CD4-positive, alpha-beta T cell treated with Interleukin-4 for 4 hours (primary cell): ENCODE results near the gene HELZ.
"Not testable (repeated sequence)": the region's sequence is repeated elsewhere in the genome, so short reads cannot be mapped to it uniquely, and the experiment has no call there.

ENCODE experiments used
- DNase-seq: peaks from one replicate; pipeline ENCODE4 v3.0.0-alpha.2; 2020

HELZ gene

DNA sequence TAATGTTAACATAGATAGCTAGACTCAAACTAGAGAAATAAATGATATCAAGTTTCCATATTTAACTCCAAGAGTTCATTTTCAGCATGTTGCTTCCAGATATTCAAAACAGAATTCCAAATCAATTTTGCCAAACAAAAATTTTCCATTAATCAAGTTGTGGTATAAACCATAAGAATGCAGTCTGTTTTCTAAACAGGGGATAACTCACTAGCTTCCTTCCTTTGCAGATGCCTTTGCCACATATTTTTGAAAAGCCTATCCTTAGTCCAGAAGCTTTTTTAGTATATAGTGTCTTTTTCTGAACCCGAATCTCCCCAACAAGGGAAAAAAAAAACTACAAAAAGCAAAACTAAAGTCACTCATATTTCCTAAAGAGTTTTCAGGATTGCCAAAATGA lies 61.5 kb downstream of the HELZ start:
- no peak for DNase-seq

DNA sequence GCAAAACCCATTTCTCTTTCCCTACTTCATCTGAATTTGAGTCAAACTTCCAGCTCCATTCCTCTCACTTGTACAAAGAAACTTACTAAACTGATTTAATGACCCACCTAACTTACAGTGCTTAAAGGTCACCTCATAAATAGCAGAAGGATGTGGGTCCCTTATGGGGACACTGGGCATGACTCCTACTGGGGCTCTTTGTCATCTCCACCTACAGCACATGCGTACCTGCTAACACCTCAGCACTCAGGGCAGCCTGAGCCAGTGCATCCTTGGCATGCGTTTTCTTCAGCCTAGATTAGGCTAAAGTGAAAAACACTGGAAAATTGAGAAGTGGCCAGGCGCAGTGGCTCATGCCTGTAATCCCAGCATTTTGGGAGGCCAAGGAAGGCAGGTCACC lies 63.2 kb downstream of the HELZ start:
- no peak for DNase-seq

DNA sequence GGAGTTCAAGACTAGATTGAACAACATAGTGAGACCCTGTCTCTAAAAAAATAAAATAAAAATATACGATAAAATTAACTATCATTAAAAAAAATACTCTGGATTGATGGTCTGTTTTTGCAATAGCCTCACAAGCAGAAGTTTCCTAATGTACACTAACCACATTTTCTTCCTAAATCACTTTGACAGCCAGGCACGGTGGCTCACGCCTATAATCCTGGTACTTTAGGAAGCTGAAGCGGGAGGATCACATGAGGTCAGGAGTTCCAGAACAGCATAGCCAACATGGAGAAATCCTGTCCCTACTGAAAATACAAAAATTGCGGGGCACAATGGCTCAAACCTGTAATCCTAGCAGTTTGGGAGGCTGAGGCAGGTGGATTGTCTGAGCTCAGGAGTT lies 64.7 kb downstream of the HELZ start:
- DNase-seq, result no peak

DNA sequence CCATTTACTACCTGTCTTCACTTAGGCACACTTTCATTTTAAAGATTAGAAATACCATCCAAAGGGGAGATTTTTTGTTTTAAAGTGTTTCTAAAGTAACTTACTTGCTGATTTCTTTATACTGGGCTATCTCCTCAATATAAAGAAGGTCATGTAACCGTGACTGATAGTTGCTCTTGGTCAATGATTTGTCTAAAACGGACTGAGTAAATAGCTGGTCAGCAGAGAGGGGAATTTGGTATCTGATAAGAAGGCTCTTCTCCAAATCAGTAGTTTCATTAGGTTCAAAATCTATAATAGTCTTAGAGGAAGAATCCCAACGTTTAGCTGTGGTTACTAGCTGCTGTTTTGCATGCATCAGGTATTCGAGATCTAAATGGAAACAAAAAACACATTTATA lies 66.4 kb downstream of the HELZ start:
- no peak for DNase-seq

DNA sequence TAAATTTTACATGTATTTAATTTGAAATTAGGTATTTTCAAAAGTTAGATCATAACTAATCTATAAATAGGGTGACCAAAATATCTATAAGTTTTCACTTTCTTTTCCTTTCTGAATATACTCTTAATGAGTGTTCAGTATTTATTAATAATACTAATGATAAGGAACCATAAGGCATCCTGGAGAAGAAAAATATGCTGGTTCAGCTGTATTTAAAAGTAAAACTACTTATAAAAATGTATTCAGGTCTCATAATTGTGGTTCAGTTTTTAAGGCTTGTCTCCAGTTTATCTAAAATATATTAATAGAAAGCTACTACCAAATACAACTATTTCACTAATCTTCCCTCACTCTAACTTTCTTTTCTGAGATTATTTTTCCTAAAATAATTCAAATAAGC lies 67.3 kb downstream of the HELZ start:
- no peak for DNase-seq

DNA sequence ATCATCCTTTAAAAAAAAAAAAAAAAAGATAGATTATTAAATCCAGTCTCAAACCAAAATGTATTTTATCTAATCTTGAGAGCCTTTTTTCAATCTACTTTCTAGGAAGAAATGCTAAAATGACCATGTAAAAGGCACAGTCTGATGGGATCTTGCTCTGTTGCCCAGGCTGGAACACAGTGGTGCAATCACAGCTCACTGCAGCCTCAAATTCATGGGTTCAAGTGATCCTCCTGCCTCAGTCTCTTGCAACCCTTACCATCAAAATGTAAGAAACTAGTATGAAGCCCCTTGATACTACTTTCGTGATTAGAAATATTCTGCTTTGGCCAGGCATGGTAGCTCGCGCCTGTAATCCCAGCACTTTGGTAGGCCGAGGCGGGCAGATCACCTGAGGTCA lies 70.8 kb downstream of the HELZ start:
- no peak for DNase-seq

DNA sequence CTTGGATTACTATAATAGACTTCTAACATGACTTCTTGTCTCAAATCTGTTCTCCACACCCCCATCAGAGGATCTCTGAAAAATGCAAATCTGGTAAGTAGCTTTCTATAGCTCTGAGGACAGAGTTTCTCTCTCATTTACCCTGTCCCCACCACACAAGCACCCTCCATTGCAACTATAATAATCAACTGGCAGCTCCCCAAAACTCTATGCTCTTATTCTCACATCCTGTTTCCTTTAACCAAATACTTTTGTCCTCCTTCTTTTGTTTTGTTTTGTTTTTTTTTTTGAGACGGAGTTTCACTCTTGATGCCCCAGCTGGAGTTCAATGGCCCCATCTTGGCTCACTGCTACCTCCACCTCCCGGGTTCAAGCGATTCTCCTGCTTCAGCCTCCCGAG lies 73.4 kb downstream of the HELZ start:
- no peak for DNase-seq

DNA sequence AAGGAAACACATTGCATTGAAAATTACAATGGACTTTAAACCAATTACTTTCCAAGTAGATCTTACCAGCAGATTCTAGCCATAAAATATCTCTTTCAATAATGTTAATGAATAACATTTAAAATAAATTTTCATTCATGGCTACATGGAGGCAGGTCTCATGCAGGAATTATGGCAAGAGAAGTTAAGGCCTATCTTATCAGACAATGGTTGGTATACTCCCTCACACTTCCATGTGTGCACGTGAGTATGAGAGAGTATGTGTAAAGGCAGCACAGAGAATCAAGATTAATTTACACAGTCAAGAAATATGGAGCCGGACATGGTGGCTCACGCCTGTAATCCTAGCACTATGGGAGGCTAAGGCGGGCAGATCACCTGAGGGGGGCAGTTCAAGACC lies 76.5 kb downstream of the HELZ start:
- no peak for DNase-seq

DNA sequence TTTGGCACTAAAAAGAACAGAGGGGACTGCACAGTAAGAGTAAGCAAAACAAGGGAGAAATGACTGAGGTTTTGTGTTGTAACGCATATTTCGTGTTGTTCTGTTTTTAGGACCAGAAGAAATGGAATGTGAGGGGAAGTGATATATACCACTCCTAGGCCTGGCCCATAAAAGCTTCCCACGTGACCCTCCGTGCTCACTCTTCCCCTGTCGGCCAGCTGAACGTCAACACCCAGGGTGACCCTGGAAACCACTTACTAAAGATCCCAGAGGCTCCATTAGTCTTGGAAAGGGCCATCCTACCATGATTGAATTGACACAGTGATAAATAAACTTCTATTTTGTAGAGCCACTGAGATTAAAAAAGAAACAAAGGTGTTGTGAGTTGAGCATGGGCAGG lies 79.8 kb downstream of the HELZ start:
- DNase-seq, result no peak

DNA sequence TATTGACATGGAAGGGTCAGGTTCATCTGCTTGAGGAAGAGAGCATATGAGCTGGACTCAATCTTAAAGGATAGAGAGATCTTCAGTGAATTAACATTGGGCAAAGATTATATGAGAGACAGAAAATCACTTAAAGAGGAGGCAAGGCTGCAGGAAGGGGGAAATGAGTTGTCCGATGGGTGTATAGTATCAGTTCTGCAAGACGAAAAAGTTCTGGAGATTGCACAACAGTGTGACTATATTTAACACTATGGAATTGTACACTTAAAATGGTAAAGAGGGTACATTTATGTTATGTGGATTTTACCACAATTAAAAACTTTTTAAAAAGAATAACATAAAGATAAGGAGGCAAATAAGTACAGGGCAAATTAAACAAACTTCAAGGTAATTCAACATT lies 80.7 kb downstream of the HELZ start:
- DNase-seq, result no peak

DNA sequence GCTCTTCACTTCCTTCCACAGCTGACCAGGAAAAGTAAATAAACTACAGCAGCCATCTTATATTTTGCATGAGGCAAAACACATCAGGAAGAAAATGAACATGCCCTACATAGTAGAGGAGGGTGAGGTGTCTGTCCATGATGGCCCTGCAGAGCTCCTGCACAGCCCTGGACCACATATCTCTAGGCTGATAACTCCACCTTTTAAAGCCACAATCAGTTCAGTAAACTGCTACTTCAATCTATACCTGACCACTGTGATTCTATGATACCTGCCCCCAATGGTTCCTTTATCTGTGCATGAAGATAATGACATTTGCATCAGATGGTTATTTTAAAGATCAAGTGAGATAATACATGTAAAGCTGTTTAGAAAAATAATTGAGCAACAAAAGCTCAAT lies 82.2 kb downstream of the HELZ start:
- DNase-seq, result no peak

DNA sequence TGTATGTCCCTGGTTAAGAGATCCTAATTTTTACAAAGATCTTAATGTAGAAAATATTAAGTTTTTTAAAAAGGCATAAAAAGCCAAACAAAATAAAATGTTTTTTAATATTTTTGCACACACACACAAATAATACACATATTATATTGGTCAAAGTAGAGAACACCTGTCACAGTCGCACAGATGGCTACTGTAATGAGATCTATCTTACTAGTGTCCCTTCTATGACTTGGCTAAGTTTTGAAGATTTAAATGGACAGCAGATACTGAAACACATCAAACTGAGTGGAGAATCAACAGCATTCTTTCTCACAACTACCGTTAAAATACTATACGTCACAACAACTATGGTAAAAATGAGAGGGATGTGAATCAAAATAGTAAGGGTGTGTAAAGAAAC lies 83.4 kb downstream of the HELZ start:
- no peak for DNase-seq

DNA sequence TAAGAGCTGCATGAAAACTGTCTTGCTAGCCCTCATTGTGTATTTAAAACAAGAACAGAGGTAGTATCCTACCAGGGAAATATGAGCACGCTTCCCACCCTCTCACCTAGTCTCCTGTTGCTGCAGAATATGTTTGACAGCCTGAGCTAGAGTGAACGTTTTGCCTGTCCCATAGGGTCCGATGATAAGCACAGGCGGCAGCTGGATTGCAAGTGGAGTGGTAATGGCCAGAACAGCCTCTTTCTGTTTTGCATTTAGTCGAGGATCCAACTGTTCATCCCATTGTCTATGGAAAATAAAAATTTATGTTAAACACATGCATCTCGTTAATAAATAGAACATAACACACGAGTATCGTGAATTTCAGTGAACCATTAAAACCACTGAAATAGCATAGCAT lies 84.2 kb downstream of the HELZ start:
- no peak for DNase-seq

DNA sequence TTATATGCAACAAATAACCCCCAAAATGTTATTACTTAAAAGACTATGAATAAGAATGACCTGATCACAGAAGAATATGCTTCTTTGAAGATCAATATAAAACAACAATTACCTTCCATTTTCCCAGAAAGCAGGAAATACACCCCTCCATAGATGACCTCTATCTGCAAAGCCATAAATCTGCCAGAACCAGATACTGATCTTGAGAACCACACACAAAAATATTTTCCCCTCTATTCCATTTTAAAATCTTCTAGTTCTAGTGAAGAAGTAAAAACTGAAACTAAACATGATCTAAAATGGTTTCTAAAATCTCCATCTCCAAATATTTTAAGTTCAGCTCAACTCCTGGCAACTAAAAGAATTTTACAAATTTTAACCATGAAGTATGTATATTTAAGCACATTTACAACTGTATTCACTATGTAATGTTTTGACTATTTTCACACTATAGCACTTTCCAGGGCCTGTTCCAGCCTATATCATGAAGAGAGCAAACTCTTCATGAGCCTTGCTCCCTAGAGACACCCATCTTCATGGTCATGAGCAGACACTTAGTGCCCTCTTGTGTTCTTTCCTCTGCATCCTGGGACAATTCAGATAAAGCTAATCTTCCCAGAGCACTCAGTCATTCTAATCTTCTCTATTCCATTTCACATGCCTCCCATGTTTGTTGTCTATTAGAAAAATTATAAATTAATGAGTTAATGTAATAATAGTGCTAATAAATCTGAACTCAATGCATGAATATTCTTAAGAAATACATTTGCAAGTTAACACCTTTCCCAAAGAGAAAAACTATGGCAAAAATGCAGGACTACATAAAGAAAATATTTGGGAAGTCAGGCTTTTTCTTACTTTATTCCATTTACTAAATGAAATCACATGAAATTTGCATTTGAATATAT lies 87.0 kb downstream of the HELZ start:
- no peak for DNase-seq

DNA sequence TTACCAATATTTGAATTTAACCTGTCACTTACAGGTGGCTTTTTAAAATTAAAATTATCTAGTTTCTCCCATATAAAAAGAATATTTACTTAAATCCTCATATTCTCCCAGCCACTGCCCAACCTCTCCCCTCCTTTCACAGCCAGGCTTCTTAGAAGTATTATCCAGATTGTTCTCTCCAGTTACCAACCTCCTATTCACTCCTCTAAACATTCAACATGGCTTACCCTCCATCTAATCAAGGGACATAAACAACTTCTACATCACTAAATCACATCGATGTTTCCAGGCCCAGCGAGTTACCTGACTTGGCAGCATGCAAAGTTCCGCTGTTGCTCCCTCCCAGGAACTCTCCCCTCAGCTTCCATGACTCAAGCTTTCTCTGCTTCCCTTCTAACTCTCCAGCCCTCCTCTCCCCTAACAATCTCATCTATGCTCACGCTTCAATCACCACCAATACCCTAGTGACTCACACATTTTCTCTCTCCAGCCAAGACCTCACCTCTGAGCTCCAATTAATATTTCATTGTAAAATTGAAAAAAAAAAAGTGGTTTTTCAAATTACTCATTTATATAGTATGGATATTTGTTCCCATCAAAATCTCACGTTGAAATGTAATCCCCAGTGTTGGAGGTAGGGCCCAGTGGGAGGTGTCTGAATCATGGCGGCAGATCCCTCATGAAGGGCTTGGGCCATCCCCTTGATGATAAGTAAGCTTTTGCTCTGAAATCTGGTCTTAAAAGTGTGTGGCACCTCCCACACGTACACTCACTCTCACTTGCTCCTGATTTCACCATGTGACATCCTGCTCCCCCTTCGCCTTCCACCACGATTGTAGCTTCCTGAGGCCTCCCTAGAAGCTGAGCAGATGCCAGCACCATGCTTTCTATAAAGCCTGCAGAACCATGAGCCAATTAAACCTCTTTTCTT lies 88.5 kb downstream of the HELZ start:
- no peak for DNase-seq

DNA sequence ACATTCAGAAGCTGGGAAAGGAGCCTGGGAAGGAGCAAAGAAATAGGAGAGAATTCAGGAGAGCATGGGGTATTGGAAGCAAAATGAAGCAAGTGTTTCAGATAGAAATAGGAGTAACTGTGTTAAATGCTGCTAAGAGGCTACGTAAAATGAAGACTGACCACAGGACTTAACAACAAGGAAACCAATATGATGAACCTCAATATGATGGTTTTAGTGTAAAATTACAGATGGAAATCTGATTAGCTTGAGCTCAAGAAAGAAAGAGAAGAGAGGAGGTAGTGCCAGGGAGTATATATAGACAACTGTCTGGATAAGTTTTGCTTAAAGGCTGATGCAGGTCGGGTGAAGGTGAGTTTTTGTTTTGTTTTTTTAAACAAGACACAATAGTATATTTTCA lies 92.2 kb downstream of the HELZ start:
- no peak for DNase-seq

DNA sequence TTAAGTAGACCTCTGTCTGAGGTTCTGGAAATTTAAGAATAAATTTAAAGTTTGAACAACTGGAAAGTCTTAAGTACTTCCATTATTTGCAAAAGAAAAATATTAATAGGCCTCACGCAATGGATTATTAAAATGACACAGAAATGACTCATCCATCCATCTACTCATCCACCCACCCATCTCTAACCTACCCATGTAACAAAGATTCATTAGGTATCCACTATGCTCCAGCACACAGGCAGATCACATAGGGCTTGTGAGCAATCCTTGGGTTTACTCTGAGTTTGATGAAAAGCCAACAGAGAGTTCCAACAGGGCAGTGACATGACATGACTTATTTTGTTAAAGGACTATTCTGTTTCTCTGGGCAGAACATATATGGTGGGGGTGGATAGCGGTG lies 93.3 kb downstream of the HELZ start:
- no peak for DNase-seq

DNA sequence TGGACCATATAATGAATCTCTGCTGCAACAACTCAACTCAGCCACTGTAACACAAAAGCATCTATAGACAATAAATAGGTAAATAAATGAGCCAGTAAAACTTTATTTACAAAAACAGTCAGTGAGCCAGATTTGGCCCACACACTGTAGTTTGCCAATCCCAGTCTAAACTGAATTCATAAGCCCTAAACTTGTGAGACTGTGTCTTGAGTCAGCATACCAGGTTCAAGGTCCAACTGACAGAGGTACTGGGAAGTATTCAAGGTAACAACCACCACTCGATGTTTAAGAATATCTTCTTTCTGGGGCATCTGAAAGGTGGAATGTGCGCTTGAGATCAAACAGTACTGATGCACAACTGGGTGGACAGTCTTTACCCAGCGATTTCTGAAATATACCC lies 94.2 kb downstream of the HELZ start:
- DNase-seq, result no peak

DNA sequence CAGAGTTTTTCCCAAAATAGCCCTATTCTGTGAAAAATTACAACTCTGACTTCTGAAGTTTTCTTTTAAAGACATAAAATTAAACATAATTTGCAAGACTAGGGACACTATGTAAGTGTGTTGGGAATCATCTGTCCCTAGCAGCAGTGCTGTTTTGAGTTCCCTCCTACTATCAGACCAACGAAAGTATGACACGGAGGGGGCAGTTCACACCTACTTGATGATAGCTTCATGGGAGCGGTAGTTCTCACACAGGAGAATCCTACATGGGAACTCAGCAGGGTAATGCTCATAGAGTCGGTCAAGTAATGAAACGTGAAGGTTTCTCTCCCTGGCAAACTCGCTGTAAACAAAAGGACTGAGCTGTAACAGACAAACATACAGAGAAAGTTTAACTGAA lies 96.6 kb downstream of the HELZ start:
- no peak for DNase-seq

DNA sequence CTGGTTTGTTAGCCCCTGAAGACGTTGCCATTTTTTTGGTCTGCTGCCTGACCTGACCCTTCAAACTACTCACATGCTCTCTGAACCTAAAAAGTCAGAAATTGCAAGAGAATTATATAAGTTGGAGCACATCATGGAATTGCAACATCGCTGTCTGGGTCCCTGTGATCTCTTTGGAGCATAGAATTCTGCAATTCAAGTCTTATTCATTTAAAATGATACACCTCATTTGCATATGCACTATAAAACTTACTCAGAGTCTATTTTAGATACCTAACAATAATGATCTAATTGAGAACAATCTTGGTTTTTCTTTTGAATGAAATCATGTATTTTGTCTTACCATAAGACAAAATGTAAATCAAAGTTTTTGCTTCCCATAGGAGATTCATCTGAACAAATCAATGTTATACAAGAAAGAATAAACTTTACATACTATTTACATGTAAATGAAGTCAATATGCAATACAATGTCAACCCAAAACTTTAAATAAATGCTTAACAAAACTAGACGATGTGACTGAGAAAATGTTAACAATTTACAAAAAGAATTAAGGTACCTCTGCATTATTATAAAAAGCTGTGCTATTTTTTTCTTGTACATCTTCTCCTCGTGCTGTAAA lies 99.7 kb downstream of the HELZ start:
- DNase-seq, result no peak

DNA sequence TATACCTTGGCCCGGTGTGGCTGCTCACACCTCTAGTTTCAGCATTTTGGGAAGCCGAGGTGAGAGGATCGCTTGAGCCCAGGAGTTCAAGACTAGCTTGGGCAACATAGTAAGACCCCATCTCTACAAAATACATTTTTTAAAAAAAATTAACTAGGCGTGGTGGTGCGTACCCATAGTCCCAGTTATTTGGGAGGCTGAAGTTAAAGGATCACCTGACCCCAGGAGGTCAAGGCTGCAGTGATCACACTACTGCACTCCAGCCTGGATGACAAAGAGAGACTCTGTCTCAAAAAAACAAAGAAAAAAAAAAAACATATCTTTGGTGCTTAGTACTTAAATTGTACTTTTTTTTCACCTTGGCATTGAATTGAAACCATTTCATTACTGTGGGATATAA lies 101.7 kb downstream of the HELZ start:
- no peak for DNase-seq

DNA sequence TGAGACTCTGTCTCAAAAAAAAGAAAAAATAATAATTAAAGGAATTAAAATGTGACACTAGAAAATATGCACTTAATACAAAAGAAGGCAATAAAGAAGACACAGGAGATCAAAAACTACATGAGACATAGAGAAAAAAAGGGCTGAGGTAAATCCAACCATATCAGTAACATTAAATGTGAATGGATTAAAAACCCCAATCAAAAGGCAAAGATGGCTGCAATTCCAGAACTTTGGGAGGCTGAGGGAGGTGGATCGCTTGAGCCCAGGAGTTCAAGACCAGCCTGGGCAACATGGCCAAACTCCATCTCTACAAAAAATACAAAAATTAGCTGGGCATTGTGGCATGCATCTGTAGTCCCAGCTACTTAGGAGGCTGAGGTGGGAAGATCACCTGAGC lies 103.0 kb downstream of the HELZ start:
- not testable (repeated sequence) for DNase-seq

DNA sequence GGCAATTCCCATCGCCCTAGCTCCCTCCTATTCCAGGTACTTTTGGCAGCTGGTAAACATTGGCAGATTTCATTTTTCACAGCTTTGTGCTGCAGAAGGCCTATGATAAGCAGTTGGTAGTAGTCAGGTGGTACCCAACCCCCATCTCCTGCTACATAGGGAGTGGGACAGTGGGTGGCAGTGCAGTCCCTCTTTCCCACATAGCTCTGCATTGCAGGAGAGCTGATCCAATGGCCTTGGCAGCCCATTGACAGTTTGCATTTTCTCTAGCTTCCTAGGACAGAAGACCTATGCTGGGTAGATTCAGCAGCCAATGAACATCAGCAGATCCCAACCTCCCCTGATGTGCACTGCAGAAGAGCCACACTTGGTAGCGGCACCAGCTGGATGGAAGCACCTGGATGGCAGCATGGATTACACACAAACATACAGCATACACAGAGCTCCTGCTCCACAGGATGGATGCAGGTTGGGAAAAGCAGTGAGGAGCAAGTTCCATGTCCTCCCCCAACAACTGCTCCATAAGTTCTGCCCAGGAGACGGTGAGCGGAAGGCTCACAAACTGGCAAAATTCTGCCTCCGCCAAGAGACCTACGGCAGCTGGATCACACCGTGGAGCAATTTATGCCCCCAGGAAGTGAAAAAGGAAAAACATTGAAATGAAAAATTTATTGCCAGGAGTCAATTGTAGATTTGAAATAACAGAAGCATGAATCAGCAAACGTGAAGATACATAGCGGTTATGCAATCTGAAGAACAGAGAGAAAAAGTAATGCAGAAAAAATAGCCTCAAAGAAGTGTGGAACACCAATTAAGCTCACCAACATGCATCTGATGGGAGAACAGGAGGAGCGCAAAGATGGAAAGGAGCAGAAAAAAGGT lies 105.0 kb downstream of the HELZ start:
- DNase-seq, result no peak
